GM18907 (cell line): ENCODE data around the gene SNX12.

ENCODE experiments used
- ATAC-seq: cut with Tn5 transposase; IDR thresholded peaks from one replicate; pipeline ENCODE4 v1.9.1; 2021; ENCODE audit warnings: mild to moderate bottlenecking, moderate library complexity; ENCODE audit not compliant: unreplicated experiment

Gene SNX12

GRCh38 chrX:71068044-71068918 is at the start of gene SNX12:
Gene SNX12 (minus strand): TSS chrX:71068334. CDS start chrX:71068306, 28 bp downstream.
- peak; percentile 95 for ATAC-seq

- ATAC-seq: no peak
Observed at GRCh38 chrX:71117358-71117757, 49.2 kb upstream of the SNX12 start.

- peak; percentile 29 for ATAC-seq
Observed at GRCh38 chrX:71111921-71112431, 43.8 kb upstream of the SNX12 start.

GRCh38 chrX:71111141-71111843 is 43.2 kb upstream of the SNX12 start, which contains the start of gene IL2RG:
Gene IL2RG (minus strand): TSS chrX:71111577. CDS start chrX:71111539, 38 bp downstream.
- peak; percentile 88 for ATAC-seq

GRCh38 chrX:71109051-71109450 is 40.9 kb upstream of the SNX12 start:
- ATAC-seq: no peak

- ATAC-seq: no peak
Observed at GRCh38 chrX:71107762-71108360, 39.7 kb upstream of the SNX12 start.

GRCh38 chrX:71107245-71107644 is 39.1 kb upstream of the SNX12 start:
- ATAC-seq: no peak

GRCh38 chrX:71106427-71106826 is 38.3 kb upstream of the SNX12 start, which contains the start of gene CXorf65:
Gene CXorf65 (minus strand): TSS chrX:71106740. CDS start chrX:71106556, 184 bp downstream.
- ATAC-seq: no peak

GRCh38 chrX:71105628-71106027 is 37.5 kb upstream of the SNX12 start:
- ATAC-seq: no peak

GRCh38 chrX:71103110-71103983 is 35.2 kb upstream of the SNX12 start:
- ATAC-seq: peak; percentile 53

GRCh38 chrX:71102292-71102691 is 34.2 kb upstream of the SNX12 start:
- ATAC-seq: no peak

GRCh38 chrX:71100581-71101505 is 32.7 kb upstream of the SNX12 start:
- ATAC-seq: no peak

GRCh38 chrX:71099736-71100135 is 31.6 kb upstream of the SNX12 start:
- no peak for ATAC-seq

- no peak for ATAC-seq
Observed at GRCh38 chrX:71098951-71099506, 30.9 kb upstream of the SNX12 start.

- peak; percentile 42 for ATAC-seq
Observed at GRCh38 chrX:71098302-71098701, 30.2 kb upstream of the SNX12 start.

- ATAC-seq: no peak
Observed at GRCh38 chrX:71096760-71097032, 28.6 kb upstream of the SNX12 start.

GRCh38 chrX:71095981-71096759 is 28.0 kb upstream of the SNX12 start:
- ATAC-seq: no peak

- peak; percentile 85 for ATAC-seq
Observed at GRCh38 chrX:71095555-71095980, 27.4 kb upstream of the SNX12 start, which contains the start of gene FOXO4. Gene FOXO4 (plus strand): TSS chrX:71095851. CDS start chrX:71096529, 678 bp downstream.
